ENCODE data around the gene PIK3C2G.

PIK3C2G gene

GRCh38 chr12:18343708-18344107, 82.4 kb downstream of the PIK3C2G start:
- Mint-ChIP-seq H3K9me3 (peaks cover 7% of the 10 kb centered on the region), H3K36me3 (ENCODE audit: low read depth) (no peaks in the 10 kb centered on the region), H3K4me3 (no peak overlapping the region), H3K27me3 (no peaks in the 10 kb centered on the region), H3K27ac (no peak overlapping the region), H3K4me1 (ENCODE audit: low read depth) (no peaks in the 10 kb centered on the region)
- no peak for DNase-seq

GRCh38 chr12:18345021-18345735, 83.9 kb downstream of the PIK3C2G start:
- Mint-ChIP-seq H3K4me3 (no peak overlapping the region), H3K36me3 (ENCODE audit: low read depth) (no peaks in the 10 kb centered on the region), H3K27ac (no peak overlapping the region), H3K9me3 (peaks cover 7% of the 10 kb centered on the region), H3K4me1 (ENCODE audit: low read depth) (no peaks in the 10 kb centered on the region), H3K27me3 (no peaks in the 10 kb centered on the region)
- DNase-seq = no peak

GRCh38 chr12:18352312-18352711, 91.0 kb downstream of the PIK3C2G start:
- Mint-ChIP-seq H3K36me3 (ENCODE audit: low read depth) (no peaks in the 10 kb centered on the region), H3K4me3 (no peak overlapping the region)

GRCh38 chr12:18355429-18355828, 94.1 kb downstream of the PIK3C2G start:
- Mint-ChIP-seq H3K27ac (no peak overlapping the region), H3K4me1 (ENCODE audit: low read depth) (no peaks in the 10 kb centered on the region), H3K36me3 (ENCODE audit: low read depth) (no peaks in the 10 kb centered on the region), H3K27me3 (no peaks in the 10 kb centered on the region), H3K9me3 (peaks cover 8% of the 10 kb centered on the region), H3K4me3 (no peak overlapping the region)
- DNase-seq = no peak

More at GRCh38 chr12:18352312-18352711, 91.0 kb downstream of the PIK3C2G start:
- Mint-ChIP-seq H3K4me1 (ENCODE audit: low read depth) (no peaks in the 10 kb centered on the region), H3K27me3 (no peaks in the 10 kb centered on the region), H3K9me3 (peaks cover 2% of the 10 kb centered on the region), H3K27ac (no peak overlapping the region)
- DNase-seq = no peak

- H3K4me3 Mint-ChIP-seq = no peak overlapping the region
- H3K27ac Mint-ChIP-seq = no peak overlapping the region
- peaks cover 8% of the 10 kb centered on the region for H3K9me3 Mint-ChIP-seq
- no peak for DNase-seq
- no peaks in the 10 kb centered on the region for H3K4me1 Mint-ChIP-seq (ENCODE audit: low read depth)
- H3K27me3 Mint-ChIP-seq = no peaks in the 10 kb centered on the region
- no peaks in the 10 kb centered on the region for H3K36me3 Mint-ChIP-seq (ENCODE audit: low read depth)
These were observed 96.8 kb downstream of the PIK3C2G start for GRCh38 chr12:18358077-18358476.

DNA sequence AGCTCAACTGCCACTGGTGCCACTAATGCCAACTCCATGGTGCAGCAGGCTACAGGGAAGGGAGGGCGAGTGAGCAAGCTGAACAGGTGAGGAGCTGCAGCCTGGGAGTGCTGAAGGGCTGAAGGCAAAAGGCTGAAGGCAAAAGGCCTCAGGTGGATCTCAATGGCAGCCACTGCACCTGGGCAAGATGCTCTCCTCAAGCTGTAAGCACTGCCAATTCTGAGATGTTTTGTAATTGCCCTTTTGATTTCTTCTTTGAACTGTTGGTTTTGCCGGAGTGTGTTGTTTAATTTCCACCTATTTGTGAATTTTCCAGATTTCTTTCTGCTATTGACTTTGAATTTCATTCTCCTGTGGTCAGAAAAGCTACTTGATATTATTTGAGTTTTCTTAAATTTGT, 97.6 kb downstream of the PIK3C2G start:
- peaks cover 8% of the 10 kb centered on the region for H3K9me3 Mint-ChIP-seq
- H3K27me3 Mint-ChIP-seq = no peaks in the 10 kb centered on the region
- H3K4me1 Mint-ChIP-seq (ENCODE audit: low read depth) = no peaks in the 10 kb centered on the region
- no peak overlapping the region for H3K4me3 Mint-ChIP-seq
- H3K27ac Mint-ChIP-seq = no peak overlapping the region
- no peaks in the 10 kb centered on the region for H3K36me3 Mint-ChIP-seq (ENCODE audit: low read depth)
- no peak for DNase-seq

DNA sequence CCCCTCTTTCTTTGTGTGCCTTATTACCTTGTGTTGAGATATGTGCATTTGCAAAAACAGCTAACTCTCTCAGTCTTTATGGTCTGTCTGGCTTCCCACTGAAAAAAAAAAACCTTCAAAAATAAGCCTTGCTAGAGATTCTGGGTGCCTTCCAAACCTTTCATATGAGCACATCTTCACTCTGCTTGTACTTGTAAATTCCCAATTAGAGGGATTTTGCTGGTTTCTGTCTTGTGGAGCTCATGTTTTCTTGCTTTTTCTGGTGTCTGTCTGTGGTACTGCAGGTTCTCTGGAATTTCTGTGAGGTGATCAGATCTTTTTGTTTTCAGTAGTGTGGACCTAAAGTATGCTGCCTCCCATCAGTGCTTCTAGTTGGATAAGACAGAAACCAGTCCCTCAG, 100.1 kb downstream of the PIK3C2G start:
- Mint-ChIP-seq H3K27ac (no peak overlapping the region), H3K36me3 (ENCODE audit: low read depth) (no peaks in the 10 kb centered on the region), H3K4me3 (no peak overlapping the region), H3K9me3 (peaks cover 6% of the 10 kb centered on the region), H3K4me1 (ENCODE audit: low read depth) (no peaks in the 10 kb centered on the region), H3K27me3 (no peaks in the 10 kb centered on the region)
- no peak for DNase-seq

GRCh38 chr12:18363321-18363720, 102.0 kb downstream of the PIK3C2G start:
- Mint-ChIP-seq H3K4me3 (no peak overlapping the region), H3K9me3 (peaks cover 5% of the 10 kb centered on the region), H3K36me3 (ENCODE audit: low read depth) (no peaks in the 10 kb centered on the region), H3K27ac (no peak overlapping the region), H3K4me1 (ENCODE audit: low read depth) (no peaks in the 10 kb centered on the region), H3K27me3 (no peaks in the 10 kb centered on the region)
- DNase-seq = no peak

DNA sequence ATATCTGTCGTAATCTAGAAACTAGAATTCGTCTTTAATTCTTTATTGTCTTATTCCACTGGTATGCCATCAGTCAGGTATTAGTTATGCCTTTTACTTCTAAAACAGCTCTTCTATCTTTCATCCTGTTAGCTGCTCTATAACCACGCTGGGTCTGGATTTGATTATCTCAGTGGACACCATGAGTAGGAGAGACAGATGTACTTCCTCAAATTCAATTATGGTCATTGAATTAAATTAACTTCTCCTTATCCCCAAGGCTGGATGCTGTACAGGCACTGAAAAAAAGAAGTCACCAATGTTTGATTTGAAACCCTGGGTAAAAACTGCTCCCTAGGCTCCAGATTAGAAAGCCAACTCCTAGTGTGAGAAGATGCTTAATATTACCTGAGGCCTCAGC, 107.3 kb downstream of the PIK3C2G start:
- Mint-ChIP-seq H3K9me3 (peaks cover 6% of the 10 kb centered on the region), H3K27ac (no peak overlapping the region)

DNA sequence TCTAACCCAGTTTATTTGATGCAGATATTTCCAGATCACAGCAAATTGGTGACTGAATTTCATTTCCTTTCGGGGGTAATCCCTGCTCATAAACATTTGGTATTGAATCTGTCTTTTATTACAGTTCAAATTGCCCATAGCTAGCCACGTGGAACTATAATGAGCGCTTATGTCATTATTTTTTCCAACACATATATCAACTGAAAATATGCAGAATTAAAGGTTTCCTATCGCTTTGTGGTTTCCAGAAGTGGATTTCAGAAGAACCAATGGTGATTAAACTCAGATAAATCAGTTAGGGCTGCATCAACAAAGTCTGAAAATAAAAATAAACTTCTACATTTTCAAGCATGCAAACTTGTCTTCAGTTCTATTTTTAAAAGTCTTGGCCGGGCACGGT, 111.9 kb downstream of the PIK3C2G start:
- H3K4me1 Mint-ChIP-seq (ENCODE audit: low read depth) = no peaks in the 10 kb centered on the region
- H3K27me3 Mint-ChIP-seq = no peaks in the 10 kb centered on the region
- no peak overlapping the region for H3K27ac Mint-ChIP-seq
- no peak for DNase-seq
- peaks cover 13% of the 10 kb centered on the region for H3K9me3 Mint-ChIP-seq
- H3K4me3 Mint-ChIP-seq = no peak overlapping the region
- no peaks in the 10 kb centered on the region for H3K36me3 Mint-ChIP-seq (ENCODE audit: low read depth)

More for the DNA sequence above, 107.3 kb downstream of the PIK3C2G start:
- DNase-seq = no peak
- no peak overlapping the region for H3K4me3 Mint-ChIP-seq
- H3K27me3 Mint-ChIP-seq = no peaks in the 10 kb centered on the region
- H3K4me1 Mint-ChIP-seq (ENCODE audit: low read depth) = no peaks in the 10 kb centered on the region
- H3K36me3 Mint-ChIP-seq (ENCODE audit: low read depth) = no peaks in the 10 kb centered on the region

- Mint-ChIP-seq H3K27ac (no peak overlapping the region), H3K36me3 (ENCODE audit: low read depth) (no peaks in the 10 kb centered on the region), H3K27me3 (no peaks in the 10 kb centered on the region), H3K9me3 (peaks cover 10% of the 10 kb centered on the region), H3K4me3 (no peak overlapping the region), H3K4me1 (ENCODE audit: low read depth) (no peaks in the 10 kb centered on the region)
- no peak for DNase-seq
These were observed 113.8 kb downstream of the PIK3C2G start for GRCh38 chr12:18375131-18375530.

GRCh38 chr12:18375583-18375982, 114.3 kb downstream of the PIK3C2G start:
- no peak overlapping the region for H3K4me3 Mint-ChIP-seq
- H3K27me3 Mint-ChIP-seq = no peaks in the 10 kb centered on the region
- H3K4me1 Mint-ChIP-seq (ENCODE audit: low read depth) = no peaks in the 10 kb centered on the region
- H3K27ac Mint-ChIP-seq = no peak overlapping the region
- no peaks in the 10 kb centered on the region for H3K36me3 Mint-ChIP-seq (ENCODE audit: low read depth)
- peaks cover 11% of the 10 kb centered on the region for H3K9me3 Mint-ChIP-seq
- no peak for DNase-seq

GRCh38 chr12:18382236-18382885, 121.0 kb downstream of the PIK3C2G start:
- Mint-ChIP-seq H3K9me3 (peaks cover 11% of the 10 kb centered on the region), H3K36me3 (ENCODE audit: low read depth) (no peaks in the 10 kb centered on the region), H3K27ac (no peak overlapping the region), H3K4me1 (ENCODE audit: low read depth) (no peaks in the 10 kb centered on the region), H3K27me3 (no peaks in the 10 kb centered on the region), H3K4me3 (no peak overlapping the region)
- DNase-seq = no peak

- peaks cover 17% of the 10 kb centered on the region for H3K9me3 Mint-ChIP-seq
- H3K27ac Mint-ChIP-seq = no peak overlapping the region
- no peaks in the 10 kb centered on the region for H3K36me3 Mint-ChIP-seq (ENCODE audit: low read depth)
- H3K4me1 Mint-ChIP-seq (ENCODE audit: low read depth) = no peaks in the 10 kb centered on the region
- H3K4me3 Mint-ChIP-seq = no peak overlapping the region
- no peaks in the 10 kb centered on the region for H3K27me3 Mint-ChIP-seq
- DNase-seq = no peak
These were observed 121.9 kb downstream of the PIK3C2G start for GRCh38 chr12:18383203-18383602.

GRCh38 chr12:18387706-18388105, 126.4 kb downstream of the PIK3C2G start:
- H3K4me3 Mint-ChIP-seq = no peak overlapping the region
- no peak overlapping the region for H3K27ac Mint-ChIP-seq
- peaks cover 13% of the 10 kb centered on the region for H3K9me3 Mint-ChIP-seq
- H3K27me3 Mint-ChIP-seq = no peaks in the 10 kb centered on the region
- H3K36me3 Mint-ChIP-seq (ENCODE audit: low read depth) = no peaks in the 10 kb centered on the region
- DNase-seq = no peak
- H3K4me1 Mint-ChIP-seq (ENCODE audit: low read depth) = no peaks in the 10 kb centered on the region
